Measurements from ENCODE around the gene TFR2.

DNA sequence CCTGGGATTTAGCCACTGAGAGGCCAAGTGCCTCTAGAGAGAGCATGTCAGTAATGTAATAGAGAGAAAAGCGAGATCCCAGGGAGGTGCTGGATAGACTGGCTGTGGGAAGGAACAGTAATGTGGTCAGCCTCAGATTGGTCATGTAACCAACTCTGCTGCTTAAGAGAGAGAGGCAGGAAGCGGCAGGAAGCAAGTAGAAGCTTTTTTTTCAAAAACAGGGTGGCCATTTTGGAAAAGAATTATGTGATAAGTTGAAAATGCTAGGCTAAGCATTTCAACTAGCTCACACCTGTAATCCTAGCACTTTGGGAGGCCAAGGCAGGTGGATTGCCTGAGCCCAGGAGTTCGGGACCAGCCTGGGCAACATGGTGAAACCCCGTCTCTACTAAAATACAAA, 42.9 kb downstream of the TFR2 start:
- TF ChIP-seq, protein P1, sequence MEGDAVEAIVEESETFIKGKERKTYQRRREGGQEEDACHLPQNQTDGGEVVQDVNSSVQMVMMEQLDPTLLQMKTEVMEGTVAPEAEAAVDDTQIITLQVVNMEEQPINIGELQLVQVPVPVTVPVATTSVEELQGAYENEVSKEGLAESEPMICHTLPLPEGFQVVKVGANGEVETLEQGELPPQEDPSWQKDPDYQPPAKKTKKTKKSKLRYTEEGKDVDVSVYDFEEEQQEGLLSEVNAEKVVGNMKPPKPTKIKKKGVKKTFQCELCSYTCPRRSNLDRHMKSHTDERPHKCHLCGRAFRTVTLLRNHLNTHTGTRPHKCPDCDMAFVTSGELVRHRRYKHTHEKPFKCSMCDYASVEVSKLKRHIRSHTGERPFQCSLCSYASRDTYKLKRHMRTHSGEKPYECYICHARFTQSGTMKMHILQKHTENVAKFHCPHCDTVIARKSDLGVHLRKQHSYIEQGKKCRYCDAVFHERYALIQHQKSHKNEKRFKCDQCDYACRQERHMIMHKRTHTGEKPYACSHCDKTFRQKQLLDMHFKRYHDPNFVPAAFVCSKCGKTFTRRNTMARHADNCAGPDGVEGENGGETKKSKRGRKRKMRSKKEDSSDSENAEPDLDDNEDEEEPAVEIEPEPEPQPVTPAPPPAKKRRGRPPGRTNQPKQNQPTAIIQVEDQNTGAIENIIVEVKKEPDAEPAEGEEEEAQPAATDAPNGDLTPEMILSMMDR (conservative IDR thresholded peaks at IDR 0.05; ENCODE audit: low read depth, low read length): no peak
- TF ChIP-seq EZH2phosphoT487 (IDR thresholded peaks at IDR 0.05; ENCODE audit: borderline replicate concordance, low read length): no peak
- TF ChIP-seq EZH2 (IDR thresholded peaks at IDR 0.05; ENCODE audit: low read length, unreplicated experiment): no peak
